ENCODE results near the gene CDK5R1.
A peak's percentile ranks its signal among the peaks of the same experiment; 100 is the strongest.
"Not testable (repeated sequence)": the region's sequence is repeated elsewhere in the genome, so short reads cannot be mapped to it uniquely, and the experiment has no call there.

CDK5R1 gene

DNA sequence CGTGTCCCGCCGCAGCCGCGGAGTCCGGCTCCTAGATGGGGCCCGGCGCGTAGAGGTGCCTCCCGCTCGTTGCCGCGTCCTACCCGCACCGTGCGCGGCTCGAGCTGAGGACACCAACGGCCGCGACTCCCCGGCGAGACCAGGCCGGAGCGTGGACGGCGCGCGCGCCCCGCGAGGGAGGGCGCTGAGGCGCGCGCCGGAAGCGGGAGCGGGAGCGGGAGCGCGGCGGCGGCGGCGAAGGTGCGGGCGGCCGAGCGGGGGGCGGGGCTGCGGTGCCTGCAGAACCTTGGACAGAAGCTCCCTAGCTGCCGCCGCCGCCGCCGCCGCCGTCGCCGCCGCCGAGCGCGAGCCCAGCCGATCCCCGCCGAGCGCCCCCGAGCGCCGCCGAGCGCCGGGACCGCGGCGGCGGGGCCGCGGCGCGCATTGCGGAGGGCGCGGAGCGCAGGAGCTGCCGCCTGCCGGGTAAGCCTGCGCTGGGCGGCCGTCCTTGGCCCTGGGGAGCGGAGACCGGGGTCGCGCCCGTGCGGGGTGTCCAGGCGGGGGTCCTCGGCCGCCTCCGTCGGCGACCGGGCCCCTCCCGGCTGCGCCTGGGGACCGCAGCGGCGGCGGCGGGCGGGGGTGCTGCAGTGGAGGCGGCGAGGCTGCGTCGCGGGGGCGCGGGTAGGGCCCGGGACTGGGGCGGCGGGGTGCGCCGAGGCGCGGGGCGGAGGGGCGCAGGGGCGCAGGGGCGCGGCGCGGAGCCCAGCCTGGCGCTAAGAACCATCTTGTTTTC lies at the start of gene CDK5R1:
Gene CDK5R1 (plus strand): TSS at position 293 of the 772 bp plus-strand sequence. CDS start 628 bp downstream, outside the sequence.
- DNase-seq, result peak; percentile 95

DNA sequence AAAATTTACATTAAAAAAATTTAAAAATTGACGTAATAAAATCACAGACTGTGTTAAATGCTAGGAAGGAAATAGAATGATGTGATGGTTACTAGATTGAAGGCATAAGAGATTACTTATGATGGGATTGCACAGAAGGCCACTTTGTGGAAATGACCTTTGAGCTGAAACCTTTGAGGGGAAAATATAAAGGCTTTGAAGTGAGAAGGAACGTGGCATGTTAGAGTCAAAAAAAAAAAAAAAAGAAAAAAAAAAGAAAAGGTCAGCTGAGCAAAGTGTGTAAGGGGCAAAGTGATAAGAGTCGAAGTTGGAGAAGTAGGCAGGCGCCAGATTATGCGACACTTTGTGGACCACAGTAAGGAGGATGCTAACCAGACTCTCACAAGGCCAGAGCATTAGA lies 46.1 kb upstream of the CDK5R1 start:
- no peak for DNase-seq

DNA sequence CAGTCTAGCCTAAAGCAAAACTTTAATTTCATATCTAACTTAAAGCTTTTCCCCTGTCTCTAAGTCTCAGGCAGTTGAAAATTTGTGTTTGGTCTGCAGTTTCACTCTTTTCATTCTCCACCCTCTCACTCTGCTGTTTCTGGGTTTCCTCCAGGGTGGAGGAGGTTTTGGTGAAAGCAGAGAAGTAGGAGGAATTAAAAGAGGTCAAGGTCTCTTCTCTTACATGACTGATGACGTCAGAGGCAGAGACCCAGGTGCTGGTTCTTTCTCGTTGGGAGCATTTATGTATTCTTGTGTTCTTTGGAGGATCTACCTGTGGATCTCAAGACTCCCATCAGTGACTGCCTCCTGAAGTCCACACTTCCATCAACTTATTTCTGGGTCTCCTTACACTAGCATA lies 44.9 kb upstream of the CDK5R1 start:
- no peak for DNase-seq

DNA sequence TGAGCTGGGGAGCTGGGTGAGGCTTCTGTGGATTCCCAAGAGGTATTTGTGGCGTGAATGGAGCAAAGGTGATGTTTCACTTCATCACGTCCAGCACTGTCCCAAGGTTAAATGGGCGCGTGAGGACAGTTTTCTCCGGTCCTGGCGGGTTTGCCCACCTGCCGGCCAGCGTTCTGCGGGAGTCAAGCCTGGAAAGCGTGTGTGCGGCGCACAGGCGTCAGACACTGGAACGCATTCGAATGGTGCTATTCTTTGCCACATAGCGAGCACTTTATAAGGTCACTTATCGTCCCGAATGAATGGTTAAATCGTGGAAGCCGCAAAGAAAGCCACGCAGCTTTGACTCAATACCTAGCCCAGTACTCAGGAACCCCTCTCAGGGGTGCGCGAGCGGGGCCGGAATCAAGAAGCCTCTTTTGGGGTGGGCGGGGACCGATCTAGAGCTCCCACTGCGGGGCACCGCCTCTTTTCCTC lies 42.9 kb upstream of the CDK5R1 start:
- no peak for DNase-seq

DNA sequence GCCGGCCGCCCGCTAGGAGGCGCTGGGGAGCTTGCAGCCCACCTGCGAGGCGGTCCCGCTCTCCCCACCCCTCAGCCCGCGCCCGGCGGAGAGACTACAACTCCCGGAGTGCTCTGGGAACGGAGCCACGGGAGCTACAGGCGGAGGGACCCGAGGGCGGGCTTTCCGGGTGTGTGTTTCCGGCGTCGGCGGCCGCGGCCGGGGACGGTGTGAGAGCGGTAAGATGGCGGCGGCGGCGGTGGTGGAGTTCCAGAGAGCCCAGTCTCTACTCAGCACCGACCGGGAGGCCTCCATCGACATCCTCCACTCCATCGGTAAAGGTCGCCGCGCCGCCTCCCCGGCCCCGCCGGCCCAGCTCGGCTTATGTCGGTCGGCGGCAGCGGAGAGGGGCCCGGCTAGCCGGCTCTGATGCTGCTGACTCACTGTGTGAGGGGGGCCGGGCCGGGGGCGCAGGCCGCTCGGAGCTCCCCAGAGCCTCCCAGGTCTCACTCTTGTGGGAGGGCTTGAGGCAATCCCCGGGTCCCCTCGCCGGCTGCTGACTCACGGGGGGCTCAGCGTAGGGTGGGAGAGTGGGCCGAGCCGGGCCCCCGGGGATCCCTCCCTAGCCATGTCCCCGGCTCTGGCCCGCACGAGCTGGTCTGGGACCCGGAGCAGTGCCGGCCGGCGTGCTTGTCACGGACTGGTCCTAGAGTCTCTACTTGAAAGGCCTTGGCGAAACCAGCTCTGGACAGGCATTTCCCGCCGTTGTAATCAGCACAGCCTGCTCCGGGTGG lies 42.3 kb upstream of the CDK5R1 start, which contains the start of gene PSMD11:
Gene PSMD11 (plus strand): TSS at position 210 of the 773 bp plus-strand sequence. CDS start 14 bp downstream, at position 224.
- peak; percentile 99 for DNase-seq

DNA sequence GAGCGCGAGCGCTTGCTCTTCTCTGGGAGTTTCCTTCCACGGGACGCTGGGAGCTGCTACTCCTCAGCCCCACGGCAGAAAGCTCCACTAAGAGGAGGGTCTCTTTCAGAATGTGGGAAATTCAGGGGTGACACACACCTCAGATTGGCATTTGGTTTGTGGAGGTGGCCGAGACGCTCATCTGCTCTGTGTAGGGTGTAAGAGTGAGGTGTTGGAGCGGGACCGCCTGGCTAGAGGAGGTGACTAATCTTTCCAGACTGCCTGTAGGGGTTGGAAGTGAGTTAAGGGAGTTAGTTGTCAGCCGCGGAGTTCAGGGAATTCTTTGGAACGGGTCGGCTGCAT lies 41.7 kb upstream of the CDK5R1 start:
- peak; percentile 59 for DNase-seq

DNA sequence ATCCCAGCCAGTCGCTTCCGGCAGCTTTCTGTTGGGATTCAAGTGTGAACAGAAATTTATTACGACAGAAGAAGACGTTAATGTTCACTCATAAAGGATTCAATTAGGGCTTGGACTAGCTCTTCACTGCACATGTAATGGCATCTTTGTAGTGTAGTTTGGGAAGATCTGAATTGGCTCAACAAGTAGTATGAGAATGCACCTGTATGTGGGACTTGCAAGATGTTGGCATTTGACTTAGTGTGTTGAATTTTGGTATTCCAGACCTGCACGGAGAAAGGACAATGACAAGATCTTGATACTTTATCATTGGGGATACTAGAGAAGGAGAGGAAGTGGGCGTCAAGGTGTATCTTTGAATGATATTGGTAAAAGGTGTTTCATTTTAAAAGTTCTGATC lies 41.3 kb upstream of the CDK5R1 start:
- DNase-seq, result peak; percentile 19

DNA sequence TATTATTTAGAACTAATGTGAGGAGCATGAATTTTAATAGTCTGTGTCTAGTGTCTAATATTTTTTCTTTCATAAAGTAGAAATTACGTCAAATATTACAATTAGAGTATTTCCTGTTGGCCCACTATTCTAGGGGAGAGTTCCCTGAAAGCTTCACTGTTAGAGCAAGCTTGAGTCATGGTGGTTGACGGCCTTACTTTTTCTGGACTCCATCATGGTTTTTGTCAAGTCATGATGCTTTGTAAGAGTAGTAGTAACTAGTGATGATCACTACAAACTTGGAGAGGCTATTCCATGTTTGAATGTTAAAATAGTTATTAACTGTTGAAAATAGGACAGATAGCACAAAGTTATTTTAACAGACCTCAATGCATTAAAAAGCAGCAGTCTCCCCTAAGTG lies 40.8 kb upstream of the CDK5R1 start:
- no peak for DNase-seq

DNA sequence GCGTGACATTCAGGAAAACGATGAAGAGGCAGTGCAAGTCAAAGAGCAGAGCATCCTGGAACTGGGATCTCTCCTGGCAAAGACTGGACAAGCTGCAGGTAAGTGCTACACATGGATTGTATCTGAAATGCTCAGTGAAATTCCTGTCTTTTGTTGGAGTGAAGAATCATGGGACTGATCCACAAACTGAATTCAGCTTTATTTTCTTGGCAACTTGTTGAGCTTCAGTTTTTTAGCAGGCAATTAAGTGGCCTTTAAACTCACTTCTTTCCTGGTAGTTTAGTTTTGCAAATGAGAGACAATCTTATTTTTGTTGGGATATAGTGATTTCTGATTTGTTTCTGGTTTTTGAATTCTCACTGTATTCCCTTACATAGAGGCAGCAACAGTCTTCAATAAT lies 39.8 kb upstream of the CDK5R1 start:
- DNase-seq, result no peak

DNA sequence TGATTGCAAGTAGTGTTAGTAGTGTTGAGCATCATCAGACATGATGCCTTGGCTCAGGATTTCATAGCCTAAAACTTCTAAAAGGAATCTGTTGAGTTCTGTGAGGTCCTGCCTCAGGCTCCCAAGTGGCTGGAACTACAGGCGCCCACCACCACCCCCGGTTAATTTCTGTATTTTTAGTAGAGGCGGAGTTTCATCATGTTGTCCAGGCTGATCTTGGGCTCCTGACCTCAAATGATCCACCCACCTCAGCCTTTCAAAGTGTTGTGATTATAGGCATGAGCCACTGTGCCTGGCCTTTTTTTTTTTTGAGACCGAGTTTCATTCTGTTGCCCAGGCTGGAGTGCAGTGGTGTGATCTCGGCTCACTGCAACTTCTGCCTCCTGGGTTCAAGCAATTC lies 36.8 kb upstream of the CDK5R1 start:
- no peak for DNase-seq

DNA sequence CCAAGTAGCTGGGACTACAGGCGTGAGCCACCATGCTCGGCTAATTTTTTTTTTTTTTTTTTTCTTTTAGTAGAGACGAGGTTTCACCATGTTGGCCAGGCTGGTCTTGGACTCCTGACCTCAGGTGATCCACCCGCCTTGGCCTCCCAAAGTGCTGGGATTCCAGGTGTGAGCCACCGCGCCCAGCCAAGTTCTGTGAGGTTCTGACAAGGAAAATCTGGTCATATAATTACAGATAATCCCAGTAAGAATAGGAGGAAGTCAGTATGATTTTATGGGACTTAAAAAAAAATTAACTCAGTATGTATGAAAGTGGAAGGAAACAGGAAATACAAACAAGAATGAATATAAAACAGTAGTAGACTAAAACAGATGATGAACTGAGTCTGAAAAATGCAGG lies 36.4 kb upstream of the CDK5R1 start:
- not testable (repeated sequence) for DNase-seq

DNA sequence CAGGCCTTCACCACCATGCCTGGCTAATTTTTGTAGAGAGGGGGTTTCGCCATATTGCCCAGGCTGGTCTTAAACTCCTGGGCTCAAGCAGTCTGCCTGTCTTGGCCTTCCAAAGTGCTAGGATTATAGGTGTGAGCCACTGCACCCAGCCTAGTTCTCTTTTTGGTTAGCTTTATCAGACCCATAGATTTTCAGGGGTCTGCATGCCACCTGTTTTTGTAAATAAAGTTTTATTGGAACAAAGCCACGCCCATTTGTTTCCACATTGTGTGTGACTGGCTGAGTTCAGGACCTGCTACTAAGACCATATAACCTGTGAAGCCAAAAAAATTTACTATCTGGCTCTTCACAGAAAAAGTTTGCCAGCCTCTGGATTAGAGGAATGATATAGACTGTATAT lies 34.9 kb upstream of the CDK5R1 start:
- DNase-seq, result no peak

DNA sequence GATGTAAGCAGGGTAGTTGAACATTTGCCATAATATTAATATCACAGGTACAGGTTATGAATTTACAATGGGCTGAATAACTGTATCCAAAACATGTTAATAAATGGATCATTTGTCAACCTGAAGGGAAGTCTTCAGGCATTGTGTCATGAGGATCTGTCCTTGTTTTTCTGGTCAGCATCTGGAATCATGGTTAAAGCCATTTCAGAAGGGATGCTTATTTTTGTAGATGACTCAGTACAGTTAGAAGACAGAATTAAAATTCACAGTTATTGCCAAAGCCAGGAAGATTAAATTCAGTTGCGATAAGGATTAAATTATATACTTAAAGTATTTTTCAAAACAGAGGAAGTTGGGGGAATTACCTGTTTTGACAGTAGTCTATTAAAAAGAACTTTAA lies 34.5 kb upstream of the CDK5R1 start:
- DNase-seq, result no peak

DNA sequence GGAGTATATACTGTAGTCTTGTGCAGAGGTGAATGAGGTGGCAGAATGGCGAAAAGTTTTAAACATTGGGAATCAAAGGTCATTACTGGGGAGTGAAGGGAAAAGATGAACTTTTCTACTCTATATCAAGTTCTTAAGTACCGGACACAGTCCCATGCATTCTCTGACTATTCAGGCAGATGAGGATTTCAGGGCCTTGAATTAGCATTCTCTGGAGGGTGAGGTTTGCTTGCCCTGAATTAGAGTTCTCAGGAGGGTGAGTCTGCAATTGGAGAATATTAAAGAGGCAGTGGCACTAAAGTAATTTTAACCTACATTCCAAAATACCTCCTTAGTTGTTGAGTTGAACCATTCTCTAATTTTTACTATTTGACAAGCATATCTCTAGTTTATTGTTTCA lies 33.4 kb upstream of the CDK5R1 start:
- no peak for DNase-seq

DNA sequence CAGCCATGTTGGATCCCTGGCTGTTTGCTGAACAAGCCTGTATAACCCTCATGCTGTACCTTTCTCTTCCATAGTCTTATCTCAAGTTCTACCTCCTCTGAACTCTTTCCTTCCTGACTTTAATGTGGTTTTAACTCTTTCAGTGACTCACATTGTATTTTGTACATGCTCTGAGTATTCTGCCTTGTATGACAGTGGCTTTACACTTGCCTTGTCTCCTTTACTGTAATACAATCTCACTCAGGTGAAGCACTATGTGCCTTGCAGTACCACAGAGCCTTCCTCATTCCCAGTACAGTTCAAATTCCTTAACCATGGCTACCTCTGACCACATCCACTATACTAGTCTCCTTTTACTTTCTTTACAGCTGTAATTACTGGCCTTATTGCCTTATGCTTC lies 28.4 kb upstream of the CDK5R1 start:
- DNase-seq, result no peak

DNA sequence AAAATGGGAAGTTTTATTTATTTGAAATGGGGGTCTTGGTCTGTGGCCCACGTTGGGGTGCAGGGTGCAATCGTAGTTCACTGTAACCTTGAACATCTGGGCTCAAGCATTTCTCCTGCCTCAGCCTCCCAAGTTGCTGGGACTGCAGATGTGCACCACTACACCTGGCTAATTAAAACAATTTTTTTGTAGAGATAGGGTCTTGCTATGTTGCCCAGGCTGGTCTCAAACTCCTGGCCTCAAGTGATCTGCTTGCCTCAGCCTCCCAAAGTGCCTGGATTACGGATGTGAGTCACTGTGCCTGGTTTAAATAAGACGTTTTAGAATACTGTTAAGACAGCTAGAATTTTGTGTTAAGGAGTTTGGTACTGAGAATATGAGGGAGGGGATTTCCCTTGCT lies 26.7 kb upstream of the CDK5R1 start:
- no peak for DNase-seq

DNA sequence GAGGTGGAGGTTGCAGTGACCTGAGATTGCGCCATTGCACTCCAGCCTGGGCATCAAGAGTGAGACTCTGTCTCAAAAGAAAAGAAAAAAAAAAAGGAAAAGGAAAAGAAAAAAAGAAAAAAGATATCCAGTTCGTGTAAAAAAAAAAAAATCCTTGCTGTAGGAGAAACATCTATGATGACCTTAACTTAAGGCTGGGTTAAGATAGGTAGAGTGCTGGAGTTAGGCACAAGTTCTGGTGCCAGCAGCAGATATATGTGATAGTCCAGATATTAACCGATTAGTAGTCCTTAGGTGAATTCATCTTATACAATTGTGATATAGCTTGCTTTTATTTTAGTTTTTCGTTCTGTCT lies 25.3 kb upstream of the CDK5R1 start:
- DNase-seq, result no peak

DNA sequence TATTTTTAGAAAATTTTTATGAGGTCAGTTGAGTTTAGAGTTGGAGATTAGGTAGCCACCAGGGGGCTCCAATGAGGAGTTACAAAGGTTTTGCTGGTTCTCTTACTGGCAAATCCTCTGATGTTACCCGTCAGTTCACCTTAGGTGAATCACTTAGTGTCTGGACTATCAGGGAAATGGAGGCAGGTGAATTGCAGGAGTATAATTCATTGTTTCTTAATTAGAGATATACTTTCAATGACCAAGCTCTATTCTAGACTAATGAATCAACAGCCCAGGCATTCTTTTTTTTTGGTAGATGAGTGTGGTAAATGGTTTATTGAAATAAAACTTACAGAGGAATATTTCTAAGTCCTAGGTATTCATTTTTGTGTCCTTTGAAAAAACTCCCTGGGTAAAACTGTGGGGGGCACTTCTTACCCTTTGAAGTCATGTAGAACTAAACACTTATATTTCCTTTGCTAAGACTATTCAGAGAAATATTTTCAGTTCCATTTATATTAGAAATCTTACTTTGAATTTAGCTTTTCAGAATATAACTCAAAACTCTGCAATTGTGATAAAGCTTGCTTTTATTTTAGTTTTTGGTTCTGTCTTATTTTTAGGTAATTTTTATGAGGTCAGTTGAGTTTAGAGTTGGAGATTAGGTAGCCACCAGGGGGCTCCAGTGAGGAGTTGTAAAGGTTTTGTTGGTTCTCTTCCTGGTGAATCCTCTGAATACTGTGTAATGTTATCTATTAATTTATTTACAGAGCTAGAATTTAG lies 24.8 kb upstream of the CDK5R1 start:
- DNase-seq, result peak; percentile 75

DNA sequence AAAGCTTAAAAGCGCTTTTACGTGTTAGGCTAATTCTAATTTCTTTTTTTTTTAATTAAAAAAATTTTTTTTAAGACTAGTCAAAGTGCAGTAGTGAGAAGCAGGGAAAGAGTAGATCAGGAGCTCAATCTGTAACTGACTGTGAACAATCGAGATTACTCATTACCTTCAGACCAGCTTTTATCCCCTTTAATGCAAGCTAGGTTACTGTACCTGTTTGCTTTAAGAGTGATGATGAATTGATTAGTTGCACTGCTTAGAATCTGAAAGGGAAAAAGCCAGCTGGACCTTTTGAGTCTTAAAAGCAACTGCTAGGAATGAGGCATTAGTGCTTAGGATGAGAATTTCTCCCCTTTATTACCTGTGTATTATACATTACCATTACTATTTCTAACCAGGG lies 23.5 kb upstream of the CDK5R1 start:
- DNase-seq, result no peak

DNA sequence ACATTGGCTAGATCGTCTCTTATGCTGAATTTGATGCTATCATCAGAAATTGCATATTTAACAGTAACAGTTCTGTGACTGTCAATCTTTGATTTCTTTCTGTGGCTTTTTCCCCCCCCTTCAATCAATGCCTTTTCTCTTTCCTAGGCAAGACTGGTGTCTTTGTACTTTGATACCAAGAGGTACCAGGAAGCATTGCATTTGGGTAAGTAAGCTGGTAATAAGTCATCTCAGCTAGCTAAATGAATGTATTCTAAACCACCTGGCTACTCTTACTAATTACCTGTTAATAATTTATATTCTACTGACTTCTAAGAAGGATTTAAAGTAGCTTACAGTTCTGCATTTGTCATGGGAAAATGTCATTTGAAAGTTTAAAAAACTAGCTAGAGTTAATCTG lies 22.4 kb upstream of the CDK5R1 start:
- no peak for DNase-seq

DNA sequence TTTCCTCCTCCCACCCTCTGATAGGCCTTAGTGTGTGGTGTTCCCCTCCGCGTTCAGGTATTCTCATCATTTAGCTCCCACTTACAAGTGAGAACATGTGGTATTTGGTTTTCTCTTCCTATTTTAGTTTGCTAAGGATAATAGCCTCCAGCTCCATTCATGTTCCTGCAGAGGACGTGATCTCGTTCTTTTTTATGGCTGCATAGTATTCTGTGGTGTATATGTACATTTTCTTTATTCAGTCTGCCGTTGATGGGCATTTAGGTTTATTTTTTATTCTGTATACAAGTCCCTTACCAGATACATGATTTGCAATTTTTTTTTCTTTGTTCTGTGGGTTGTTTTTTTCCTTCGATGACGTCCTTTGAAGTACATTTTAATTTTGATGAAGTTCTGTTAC lies 18.8 kb upstream of the CDK5R1 start:
- DNase-seq, result no peak

DNA sequence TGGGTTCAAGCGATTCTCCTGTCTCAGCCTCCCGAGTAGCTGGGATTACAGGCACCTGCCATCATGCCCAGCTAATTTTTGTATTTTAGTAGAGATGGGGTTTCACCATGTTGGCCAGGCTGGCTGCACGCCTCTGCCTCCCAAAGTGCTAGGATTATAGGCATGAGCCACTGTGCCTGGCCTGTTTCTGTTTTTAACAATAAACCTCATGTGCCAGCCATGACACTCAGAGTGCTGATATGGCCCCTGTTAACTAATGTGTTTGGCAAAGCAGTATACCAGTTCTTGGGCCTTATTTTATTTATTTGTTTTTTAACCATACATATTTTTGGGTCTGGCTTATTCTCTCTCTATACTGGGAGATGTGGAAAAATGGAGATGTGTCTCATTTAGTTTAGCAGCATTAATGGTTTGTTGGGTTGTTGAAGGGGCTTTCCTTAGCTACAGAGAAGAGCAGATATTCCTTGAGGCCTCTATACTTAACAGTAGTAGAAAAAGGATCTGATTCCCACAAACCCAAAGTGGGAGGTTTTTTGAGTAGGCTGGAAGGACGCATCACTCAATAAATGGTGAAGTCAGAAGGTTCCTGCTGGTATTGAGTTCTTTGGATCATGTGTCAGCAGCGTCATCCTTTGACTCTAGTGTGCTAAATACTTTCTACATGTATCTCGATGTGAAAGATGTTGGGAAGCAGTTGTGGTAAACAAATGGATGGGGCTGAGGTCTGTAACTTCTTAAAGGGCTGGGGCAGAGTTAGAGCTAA lies 16.2 kb upstream of the CDK5R1 start:
- DNase-seq, result no peak

DNA sequence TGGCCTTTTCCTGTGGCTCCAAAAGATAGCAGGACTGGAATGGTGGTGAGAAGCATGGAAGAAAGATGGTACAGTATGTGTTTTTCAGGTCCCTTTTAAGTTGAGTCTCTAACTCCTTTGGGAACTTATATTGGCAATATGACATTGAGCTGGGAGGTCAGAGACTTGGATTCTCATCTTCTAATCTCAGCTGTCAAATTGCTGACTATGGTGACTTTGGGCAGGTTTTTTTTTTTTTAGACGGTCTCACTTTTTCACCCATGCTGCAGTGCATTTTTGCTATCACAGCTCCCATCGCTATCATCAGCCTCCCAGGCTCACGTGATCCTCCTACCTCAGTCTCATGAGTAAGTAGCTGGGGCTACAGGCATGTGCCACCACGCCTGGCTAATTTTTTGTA lies 15.1 kb upstream of the CDK5R1 start:
- no peak for DNase-seq
